Measurements from ENCODE around the gene DCUN1D4. TPM values are rescaled to one million over a fixed set of nuclear protein-coding genes. Genes with fewer than 3 reads are reported as not detected.

The DCUN1D4 gene
- polyA plus RNA-seq, 1 of the 3 experiments (the other 2 are of a cell fraction), result 42.9 TPM

DNA sequence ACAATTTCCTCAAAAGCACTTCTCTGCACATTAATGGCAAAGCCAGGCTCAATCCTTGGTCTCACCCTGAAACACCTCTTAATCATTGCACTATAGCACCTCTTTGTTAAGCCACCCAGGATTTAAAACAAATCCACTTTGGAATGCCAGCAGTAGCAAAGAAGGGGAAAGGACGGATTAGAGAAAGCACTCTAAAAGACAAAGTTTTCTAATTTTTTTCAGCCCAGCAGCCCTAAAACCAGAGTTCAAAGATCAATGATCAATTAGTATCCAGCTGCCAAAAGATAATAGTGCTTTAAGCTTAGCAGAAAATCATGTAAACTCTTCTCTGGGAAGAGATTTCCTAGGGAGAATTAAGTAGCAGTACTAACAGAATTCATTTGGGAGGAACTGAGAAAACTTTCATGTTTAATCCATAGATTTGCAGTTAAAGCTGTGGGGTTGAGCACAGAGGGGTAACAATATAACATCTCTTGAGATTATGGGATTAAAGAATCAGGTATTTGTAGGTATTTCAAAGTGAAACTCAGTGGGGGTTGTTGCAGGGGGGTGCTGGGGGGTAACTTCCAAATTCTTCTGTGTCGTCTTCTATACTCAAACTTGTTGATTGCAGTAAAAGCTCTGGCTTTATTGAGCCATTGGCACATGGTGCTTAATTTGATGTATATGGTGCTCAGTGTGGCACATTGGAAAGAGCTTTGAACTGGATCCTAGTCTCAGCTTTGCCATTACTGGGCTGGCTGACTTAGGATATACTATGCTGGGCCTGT, 115.4 kb downstream of the DCUN1D4 start:
- no peak overlapping the region for H3K9ac ChIP-seq
- CTCF ChIA-PET, result no interaction called here
- WGBS (ENCODE audit: low lambda C conversion rate), result 31% methylated on average over 2 of the region's 2 CpGs

More for the DNA sequence above, 115.4 kb downstream of the DCUN1D4 start:
- Histone ChIP-seq H2AFZ (ENCODE audit: low read depth) (no peak overlapping the region), H3K9me2 (no peaks in the 10 kb centered on the region), H3K4me2 (no peak overlapping the region), H4K20me1 (ENCODE audit: insufficient read depth) (no peaks in the 10 kb centered on the region), H3K9me3 (no peaks in the 10 kb centered on the region), H3K4me3 (ENCODE audit: low read depth in 2 of 2, low read length in 1 of 2) (no peak overlapping the region), H3K4me1 (ENCODE audit: control insufficient read depth in 1 of 2, insufficient read depth in 2 of 2, low read depth in 1 of 2, low read length in 1 of 2) (no peaks in the 10 kb centered on the region), H3F3A (replicated peaks; ENCODE audit: insufficient read depth) (no peaks in the 10 kb centered on the region), H3K79me2 (ENCODE audit: insufficient read depth) (no peaks in the 10 kb centered on the region; the same call in 1 of the 2 replicates), H3K36me3 (replicated peaks in 1 of 2; ENCODE audit: control insufficient read depth in 1 of 2, insufficient read depth in 2 of 2, low read length in 1 of 2) (no peaks in the 10 kb centered on the region), H3K27me3 (ENCODE audit: insufficient read depth) (0 out of 2 replicates have a peak, but pooled peaks cover 7% of the 10 kb centered on the region), H3K27ac (ENCODE audit: low read depth in 2 of 2, low read length in 1 of 2) (no peak overlapping the region)
- POLR2A ChIA-PET, result interaction anchor here (0.8 kb wide), 1 partner anchor 80 kb away, joined by 3 read pairs; the partner anchor contains the start of gene SGCB
- no peak for DNase-seq
- TF ChIP-seq RFX5 (IDR thresholded peaks at IDR 0.05; ENCODE audit: low read length), result no peak
- TF ChIP-seq MXI1 (IDR thresholded peaks at IDR 0.05; ENCODE audit: low read depth, low read length), result no peak
- TF ChIP-seq, protein P1, sequence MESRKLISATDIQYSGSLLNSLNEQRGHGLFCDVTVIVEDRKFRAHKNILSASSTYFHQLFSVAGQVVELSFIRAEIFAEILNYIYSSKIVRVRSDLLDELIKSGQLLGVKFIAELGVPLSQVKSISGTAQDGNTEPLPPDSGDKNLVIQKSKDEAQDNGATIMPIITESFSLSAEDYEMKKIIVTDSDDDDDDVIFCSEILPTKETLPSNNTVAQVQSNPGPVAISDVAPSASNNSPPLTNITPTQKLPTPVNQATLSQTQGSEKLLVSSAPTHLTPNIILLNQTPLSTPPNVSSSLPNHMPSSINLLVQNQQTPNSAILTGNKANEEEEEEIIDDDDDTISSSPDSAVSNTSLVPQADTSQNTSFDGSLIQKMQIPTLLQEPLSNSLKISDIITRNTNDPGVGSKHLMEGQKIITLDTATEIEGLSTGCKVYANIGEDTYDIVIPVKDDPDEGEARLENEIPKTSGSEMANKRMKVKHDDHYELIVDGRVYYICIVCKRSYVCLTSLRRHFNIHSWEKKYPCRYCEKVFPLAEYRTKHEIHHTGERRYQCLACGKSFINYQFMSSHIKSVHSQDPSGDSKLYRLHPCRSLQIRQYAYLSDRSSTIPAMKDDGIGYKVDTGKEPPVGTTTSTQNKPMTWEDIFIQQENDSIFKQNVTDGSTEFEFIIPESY (IDR thresholded peaks at IDR 0.05; ENCODE audit: borderline replicate concordance, low read depth), result no peak
- TF ChIP-seq, protein P2, sequence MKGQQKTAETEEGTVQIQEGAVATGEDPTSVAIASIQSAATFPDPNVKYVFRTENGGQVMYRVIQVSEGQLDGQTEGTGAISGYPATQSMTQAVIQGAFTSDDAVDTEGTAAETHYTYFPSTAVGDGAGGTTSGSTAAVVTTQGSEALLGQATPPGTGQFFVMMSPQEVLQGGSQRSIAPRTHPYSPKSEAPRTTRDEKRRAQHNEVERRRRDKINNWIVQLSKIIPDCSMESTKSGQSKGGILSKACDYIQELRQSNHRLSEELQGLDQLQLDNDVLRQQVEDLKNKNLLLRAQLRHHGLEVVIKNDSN (IDR thresholded peaks at IDR 0.05; ENCODE audit: borderline replicate concordance, low read depth), result no peak
- no peak for TF ChIP-seq POLR2AphosphoS5 (IDR thresholded peaks at IDR 0.05; ENCODE audit: low read depth, low read length)
- no peak for TF ChIP-seq EZH2phosphoT487 (IDR thresholded peaks at IDR 0.05; ENCODE audit: borderline replicate concordance, low read depth)
- no peak for TF ChIP-seq TCF12 (IDR thresholded peaks at IDR 0.05)
- no peak for TF ChIP-seq YY1 (IDR thresholded peaks at IDR 0.05; ENCODE audit: low read depth)
- TF ChIP-seq, protein P3, sequence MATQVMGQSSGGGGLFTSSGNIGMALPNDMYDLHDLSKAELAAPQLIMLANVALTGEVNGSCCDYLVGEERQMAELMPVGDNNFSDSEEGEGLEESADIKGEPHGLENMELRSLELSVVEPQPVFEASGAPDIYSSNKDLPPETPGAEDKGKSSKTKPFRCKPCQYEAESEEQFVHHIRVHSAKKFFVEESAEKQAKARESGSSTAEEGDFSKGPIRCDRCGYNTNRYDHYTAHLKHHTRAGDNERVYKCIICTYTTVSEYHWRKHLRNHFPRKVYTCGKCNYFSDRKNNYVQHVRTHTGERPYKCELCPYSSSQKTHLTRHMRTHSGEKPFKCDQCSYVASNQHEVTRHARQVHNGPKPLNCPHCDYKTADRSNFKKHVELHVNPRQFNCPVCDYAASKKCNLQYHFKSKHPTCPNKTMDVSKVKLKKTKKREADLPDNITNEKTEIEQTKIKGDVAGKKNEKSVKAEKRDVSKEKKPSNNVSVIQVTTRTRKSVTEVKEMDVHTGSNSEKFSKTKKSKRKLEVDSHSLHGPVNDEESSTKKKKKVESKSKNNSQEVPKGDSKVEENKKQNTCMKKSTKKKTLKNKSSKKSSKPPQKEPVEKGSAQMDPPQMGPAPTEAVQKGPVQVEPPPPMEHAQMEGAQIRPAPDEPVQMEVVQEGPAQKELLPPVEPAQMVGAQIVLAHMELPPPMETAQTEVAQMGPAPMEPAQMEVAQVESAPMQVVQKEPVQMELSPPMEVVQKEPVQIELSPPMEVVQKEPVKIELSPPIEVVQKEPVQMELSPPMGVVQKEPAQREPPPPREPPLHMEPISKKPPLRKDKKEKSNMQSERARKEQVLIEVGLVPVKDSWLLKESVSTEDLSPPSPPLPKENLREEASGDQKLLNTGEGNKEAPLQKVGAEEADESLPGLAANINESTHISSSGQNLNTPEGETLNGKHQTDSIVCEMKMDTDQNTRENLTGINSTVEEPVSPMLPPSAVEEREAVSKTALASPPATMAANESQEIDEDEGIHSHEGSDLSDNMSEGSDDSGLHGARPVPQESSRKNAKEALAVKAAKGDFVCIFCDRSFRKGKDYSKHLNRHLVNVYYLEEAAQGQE (IDR thresholded peaks at IDR 0.05; ENCODE audit: low read depth, low read length), result no peak
- no peak for TF ChIP-seq FOSL2 (IDR thresholded peaks at IDR 0.05; ENCODE audit: borderline replicate concordance, low read depth)
- TF ChIP-seq JUND (IDR thresholded peaks at IDR 0.05), result no peak
- TF ChIP-seq, protein P4, sequence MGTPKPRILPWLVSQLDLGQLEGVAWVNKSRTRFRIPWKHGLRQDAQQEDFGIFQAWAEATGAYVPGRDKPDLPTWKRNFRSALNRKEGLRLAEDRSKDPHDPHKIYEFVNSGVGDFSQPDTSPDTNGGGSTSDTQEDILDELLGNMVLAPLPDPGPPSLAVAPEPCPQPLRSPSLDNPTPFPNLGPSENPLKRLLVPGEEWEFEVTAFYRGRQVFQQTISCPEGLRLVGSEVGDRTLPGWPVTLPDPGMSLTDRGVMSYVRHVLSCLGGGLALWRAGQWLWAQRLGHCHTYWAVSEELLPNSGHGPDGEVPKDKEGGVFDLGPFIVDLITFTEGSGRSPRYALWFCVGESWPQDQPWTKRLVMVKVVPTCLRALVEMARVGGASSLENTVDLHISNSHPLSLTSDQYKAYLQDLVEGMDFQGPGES (IDR thresholded peaks at IDR 0.05; ENCODE audit: low read depth, low read length), result no peak
- no peak for TF ChIP-seq TAF1 (IDR thresholded peaks at IDR 0.05; ENCODE audit: borderline replicate concordance, low read depth, low read length)
- TF ChIP-seq, protein P5, sequence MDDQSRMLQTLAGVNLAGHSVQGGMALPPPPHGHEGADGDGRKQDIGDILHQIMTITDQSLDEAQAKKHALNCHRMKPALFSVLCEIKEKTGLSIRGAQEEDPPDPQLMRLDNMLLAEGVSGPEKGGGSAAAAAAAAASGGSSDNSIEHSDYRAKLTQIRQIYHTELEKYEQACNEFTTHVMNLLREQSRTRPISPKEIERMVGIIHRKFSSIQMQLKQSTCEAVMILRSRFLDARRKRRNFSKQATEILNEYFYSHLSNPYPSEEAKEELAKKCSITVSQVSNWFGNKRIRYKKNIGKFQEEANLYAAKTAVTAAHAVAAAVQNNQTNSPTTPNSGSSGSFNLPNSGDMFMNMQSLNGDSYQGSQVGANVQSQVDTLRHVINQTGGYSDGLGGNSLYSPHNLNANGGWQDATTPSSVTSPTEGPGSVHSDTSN (IDR thresholded peaks at IDR 0.05), result no peak
- TF ChIP-seq SMC3 (IDR thresholded peaks at IDR 0.05; ENCODE audit: low read depth, low read length), result no peak
- TF ChIP-seq FOXM1 (IDR thresholded peaks at IDR 0.05; ENCODE audit: low read depth), result no peak
- no peak for TF ChIP-seq GATA2 (CRISPR knock-in tag; IDR thresholded peaks at IDR 0.05)
- no peak for TF ChIP-seq RAD21 (IDR thresholded peaks at IDR 0.05; ENCODE audit: low read length)
- no peak for TF ChIP-seq EP300 (IDR thresholded peaks at IDR 0.05; ENCODE audit: borderline replicate concordance in 1 of 2, low read depth in 1 of 2, low read length in 1 of 2)
- TF ChIP-seq ELF1 (IDR thresholded peaks at IDR 0.05), result no peak
